ENCODE results near the gene PRRC2B. TPM values are rescaled to one million over a fixed set of nuclear protein-coding genes. Genes with fewer than 3 reads are reported as not detected.

PRRC2B gene
- total and polyA plus RNA-seq, 8 donors = 26.3 to 251 (median 71.8) TPM

DNA sequence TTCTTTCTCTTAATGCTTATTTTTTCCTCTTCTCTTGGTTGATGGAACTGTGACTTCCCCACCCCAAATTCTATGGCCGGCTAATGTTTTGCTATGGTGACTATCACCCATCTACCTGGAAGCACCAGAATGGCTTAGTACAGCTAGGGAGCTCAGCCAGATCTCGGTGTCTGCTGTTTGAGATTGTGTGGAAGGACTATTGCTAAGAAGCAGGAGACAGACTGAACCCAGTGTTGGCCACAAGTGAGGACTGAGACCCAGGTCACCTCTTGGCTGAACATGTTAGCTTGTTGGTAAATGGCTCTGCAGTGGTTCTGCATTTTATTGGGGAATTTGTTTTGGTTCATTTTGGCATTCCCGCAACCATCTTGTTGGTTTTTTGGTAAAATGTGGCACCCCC, 2.7 kb downstream of the PRRC2B start:
- TF ChIP-seq, protein P1, sequence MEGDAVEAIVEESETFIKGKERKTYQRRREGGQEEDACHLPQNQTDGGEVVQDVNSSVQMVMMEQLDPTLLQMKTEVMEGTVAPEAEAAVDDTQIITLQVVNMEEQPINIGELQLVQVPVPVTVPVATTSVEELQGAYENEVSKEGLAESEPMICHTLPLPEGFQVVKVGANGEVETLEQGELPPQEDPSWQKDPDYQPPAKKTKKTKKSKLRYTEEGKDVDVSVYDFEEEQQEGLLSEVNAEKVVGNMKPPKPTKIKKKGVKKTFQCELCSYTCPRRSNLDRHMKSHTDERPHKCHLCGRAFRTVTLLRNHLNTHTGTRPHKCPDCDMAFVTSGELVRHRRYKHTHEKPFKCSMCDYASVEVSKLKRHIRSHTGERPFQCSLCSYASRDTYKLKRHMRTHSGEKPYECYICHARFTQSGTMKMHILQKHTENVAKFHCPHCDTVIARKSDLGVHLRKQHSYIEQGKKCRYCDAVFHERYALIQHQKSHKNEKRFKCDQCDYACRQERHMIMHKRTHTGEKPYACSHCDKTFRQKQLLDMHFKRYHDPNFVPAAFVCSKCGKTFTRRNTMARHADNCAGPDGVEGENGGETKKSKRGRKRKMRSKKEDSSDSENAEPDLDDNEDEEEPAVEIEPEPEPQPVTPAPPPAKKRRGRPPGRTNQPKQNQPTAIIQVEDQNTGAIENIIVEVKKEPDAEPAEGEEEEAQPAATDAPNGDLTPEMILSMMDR (IDR thresholded peaks at IDR 0.05) = no peak
- TF ChIP-seq POLR2AphosphoS5 (IDR thresholded peaks at IDR 0.05) (no peak), POLR2A (IDR thresholded peaks at IDR 0.05) (no peak), EP300 (IDR thresholded peaks at IDR 0.05) (no peak)
- Histone ChIP-seq H3K4me3 (peak overlapping the region in 3 of 4 donors; percentile 5 to 86 (median 68)), H3K9me3 (no peaks in the 10 kb centered on the region), H3K4me1 (peaks cover 68 to 78% (median 73%) of the 10 kb centered on the region in 4 donors), H3K27ac (peak overlapping the region; percentile 58 to 99 (median 96)), H3K36me3 (no peaks in the 10 kb centered on the region), H3K27me3 (no peaks in the 10 kb centered on the region)
- no peak for DNase-seq
- intact Hi-C loops (cut with DNase I; ENCODE audit: low total_unique reads) = no loop called here
- WGBS, 5 donors = 35 to 48% (median 39%) methylated on average over 3 of the region's 3 CpGs

DNA sequence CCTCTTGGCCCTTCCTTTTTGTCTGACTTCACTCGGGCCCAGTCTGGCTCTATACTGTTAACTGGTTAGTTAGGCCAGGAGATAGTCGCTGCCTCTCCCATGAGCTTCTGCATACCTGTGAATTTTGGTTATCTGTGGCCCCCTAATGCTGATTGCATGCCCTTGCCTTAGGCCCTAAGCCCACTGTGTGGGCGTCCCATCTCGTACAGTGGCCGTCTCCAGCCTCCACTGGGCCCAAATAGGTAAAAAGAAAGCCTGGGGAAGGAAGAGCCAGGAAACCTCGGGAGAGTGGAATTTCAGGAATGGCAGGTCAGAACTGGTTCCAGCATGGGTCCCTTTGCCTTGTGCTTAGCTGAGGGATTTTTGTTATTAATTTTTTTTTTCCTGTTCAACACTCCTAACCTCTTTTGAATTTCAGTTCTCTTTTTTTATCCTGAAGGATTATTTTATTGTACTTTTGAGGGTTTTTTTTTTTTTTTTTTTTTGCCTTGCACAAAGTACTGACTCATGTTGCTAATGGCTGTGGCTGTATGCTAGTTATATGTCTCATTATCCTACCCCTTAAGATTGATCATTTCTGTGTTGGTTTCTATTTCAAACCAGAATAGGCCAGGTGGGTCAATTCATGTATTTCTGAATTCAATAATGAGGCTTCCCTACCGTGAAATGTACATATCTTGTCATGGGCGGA, 3.4 kb downstream of the PRRC2B start:
- Histone ChIP-seq H3K27ac (peak overlapping the region; percentile 58 to 99 (median 96)), H3K9me3 (no peaks in the 10 kb centered on the region), H3K4me3 (peak overlapping the region in 3 of 4 donors; percentile 5 to 86 (median 68)), H3K36me3 (no peaks in the 10 kb centered on the region), H3K27me3 (no peaks in the 10 kb centered on the region), H3K4me1 (peaks cover 74 to 84% (median 79%) of the 10 kb centered on the region in 4 donors)
- peak; percentile 47 to 76 for DNase-seq
- WGBS, 5 donors = 26 to 32% (median 29%) methylated on average over 8 of the region's 8 CpGs
- intact Hi-C loops (cut with DNase I; ENCODE audit: low total_unique reads) = no loop called here
- TF ChIP-seq EP300 (IDR thresholded peaks at IDR 0.05) = no peak

DNA sequence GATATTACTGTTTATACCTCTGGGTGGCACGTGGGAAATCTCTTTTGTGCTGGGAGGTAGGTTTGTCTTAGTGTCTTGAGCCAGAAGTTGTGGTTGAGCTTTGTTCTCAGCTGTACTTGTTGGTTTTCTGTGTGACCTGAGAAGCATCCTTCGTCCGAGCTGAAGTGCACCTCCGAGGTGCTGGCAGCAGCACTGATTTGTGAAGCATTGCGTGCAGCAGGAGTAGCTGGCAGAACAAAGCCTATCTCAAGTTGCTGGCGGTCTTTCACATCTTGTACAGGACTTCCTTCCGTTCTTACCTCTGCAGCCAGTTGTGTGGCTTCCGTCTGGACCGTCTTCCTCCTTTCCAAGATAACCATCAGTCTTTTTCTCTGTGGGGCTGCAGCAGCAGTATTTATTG, 4.3 kb downstream of the PRRC2B start:
- intact Hi-C loops (cut with DNase I; ENCODE audit: low total_unique reads) = no loop called here
- peak in 2 of 3 donors; percentile 64 to 73 for TF ChIP-seq POLR2AphosphoS5 (IDR thresholded peaks at IDR 0.05)
- no peak for TF ChIP-seq POLR2A (IDR thresholded peaks at IDR 0.05)
- H3K36me3 ChIP-seq = no peaks in the 10 kb centered on the region
- 10 to 22% (median 12%) methylated on average over 9 of the region's 9 CpGs for WGBS, 5 donors
- H3K4me1 ChIP-seq = peaks cover 77 to 88% (median 84%) of the 10 kb centered on the region in 4 donors
- H3K27ac ChIP-seq = peak overlapping the region; percentile 5 to 99 (median 96)
- DNase-seq = peak; percentile 54 to 60
- no peaks in the 10 kb centered on the region for H3K9me3 ChIP-seq
- peak overlapping the region in 3 of 4 donors; percentile 3 to 21 (median 19) for H3K4me3 ChIP-seq
- no peaks in the 10 kb centered on the region for H3K27me3 ChIP-seq

DNA sequence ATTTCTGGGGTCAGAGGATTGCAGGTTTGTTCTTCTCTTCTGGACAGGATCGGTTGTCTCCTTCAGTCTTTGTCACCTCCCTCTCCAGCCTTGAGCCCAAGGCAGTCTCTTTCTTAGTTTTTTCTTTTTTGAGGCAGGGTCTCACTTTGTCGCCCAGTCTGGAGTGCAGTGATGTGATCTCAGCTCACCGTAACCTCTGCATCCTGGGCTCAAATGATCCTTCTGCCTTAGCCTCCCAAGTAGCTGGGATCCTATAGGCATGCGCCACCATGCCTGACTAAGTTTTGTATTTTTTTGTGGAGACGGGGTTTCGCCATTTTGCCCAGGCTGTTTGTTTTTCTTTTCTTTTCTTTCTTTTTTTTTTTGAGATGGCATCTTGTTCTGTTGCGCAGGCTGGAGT, 6.1 kb downstream of the PRRC2B start:
- no peaks in the 10 kb centered on the region for H3K27me3 ChIP-seq
- DNase-seq = no peak
- peaks cover 87 to 100% (median 94%) of the 10 kb centered on the region in 4 donors for H3K4me1 ChIP-seq
- no peak overlapping the region for H3K4me3 ChIP-seq
- no peaks in the 10 kb centered on the region for H3K9me3 ChIP-seq
- TF ChIP-seq, protein P1 (IDR thresholded peaks at IDR 0.05) = no peak
- TF ChIP-seq POLR2AphosphoS5 (IDR thresholded peaks at IDR 0.05) (no peak), EP300 (IDR thresholded peaks at IDR 0.05) (no peak), POLR2A (IDR thresholded peaks at IDR 0.05) (no peak)
- no peaks in the 10 kb centered on the region for H3K36me3 ChIP-seq
- intact Hi-C loops (cut with DNase I; ENCODE audit: low total_unique reads) = no loop called here
- 84 to 87% (median 86%) methylated on average over 7 of the region's 7 CpGs for WGBS, 5 donors
- peak overlapping the region in 3 of 5 donors; percentile 9 to 99 (median 97) for H3K27ac ChIP-seq

DNA sequence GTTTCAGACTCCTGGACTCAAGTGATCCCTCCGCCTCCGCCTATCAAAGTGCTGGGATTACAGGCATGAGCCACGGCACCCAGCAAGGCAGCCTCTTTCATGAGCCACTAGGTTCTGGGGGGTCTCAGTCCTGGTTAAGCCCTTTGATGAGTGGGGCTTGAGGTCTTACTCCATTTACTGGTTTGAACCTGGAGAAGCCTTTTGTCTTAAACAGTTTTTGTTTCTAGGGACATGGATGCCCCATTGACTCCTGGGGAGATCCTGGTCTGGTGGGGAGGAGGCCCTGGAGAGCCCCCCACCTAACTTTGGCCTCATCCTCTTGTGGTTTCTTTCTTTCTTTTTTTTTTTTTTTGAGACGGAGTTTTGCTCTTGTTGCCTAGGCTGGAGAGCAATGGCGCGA, 6.7 kb downstream of the PRRC2B start:
- intact Hi-C loops (cut with DNase I; ENCODE audit: low total_unique reads) = no loop called here
- H3K27ac ChIP-seq = peak overlapping the region in 2 of 5 donors; percentile 9 to 79
- H3K27me3 ChIP-seq = no peaks in the 10 kb centered on the region
- DNase-seq = no peak
- TF ChIP-seq POLR2A (IDR thresholded peaks at IDR 0.05) = no peak
- no peak for TF ChIP-seq EP300 (IDR thresholded peaks at IDR 0.05)
- TF ChIP-seq POLR2AphosphoS5 (IDR thresholded peaks at IDR 0.05) = no peak
- no peak overlapping the region for H3K4me3 ChIP-seq
- H3K4me1 ChIP-seq = peaks cover 88 to 100% (median 94%) of the 10 kb centered on the region in 4 donors
- no peaks in the 10 kb centered on the region for H3K36me3 ChIP-seq
- WGBS, 5 donors = 85 to 93% (median 86%) methylated on average over 6 of the region's 6 CpGs
- H3K9me3 ChIP-seq = no peaks in the 10 kb centered on the region

DNA sequence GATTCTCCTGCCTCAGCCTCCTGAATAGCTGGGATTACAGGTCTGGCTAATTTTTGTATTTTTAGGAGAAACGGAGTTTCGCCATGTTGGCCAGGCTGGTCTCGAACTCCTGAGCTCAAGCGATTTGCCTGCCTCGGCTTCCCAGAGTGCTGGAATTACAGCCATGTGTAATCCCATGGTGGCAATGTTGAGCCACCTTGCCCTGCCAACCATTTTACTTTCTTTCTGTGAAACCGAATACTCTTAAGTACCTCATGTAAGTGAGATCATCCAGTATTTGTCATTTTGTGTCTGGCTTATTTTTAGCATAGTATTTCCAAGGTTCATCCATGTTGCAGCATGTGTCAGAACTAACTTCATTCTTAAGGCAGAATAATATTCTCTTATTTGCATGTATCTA, 8.2 kb downstream of the PRRC2B start:
- Histone ChIP-seq H3K27ac (peak overlapping the region in 4 of 5 donors; percentile 74 to 84 (median 80)), H3K36me3 (no peaks in the 10 kb centered on the region), H3K27me3 (no peaks in the 10 kb centered on the region), H3K9me3 (no peaks in the 10 kb centered on the region), H3K4me3 (peak overlapping the region in 1 of 4 donors; percentile 20), H3K4me1 (peaks cover 88 to 100% (median 94%) of the 10 kb centered on the region in 4 donors)
- WGBS, 5 donors = 73 to 80% (median 77%) methylated on average over 6 of the region's 6 CpGs
- intact Hi-C loops (cut with DNase I; ENCODE audit: low total_unique reads) = no loop called here
- DNase-seq = no peak
- TF ChIP-seq POLR2A (IDR thresholded peaks at IDR 0.05) (no peak), POLR2AphosphoS5 (IDR thresholded peaks at IDR 0.05) (peak in 1 of 3 donors; percentile 33), EP300 (IDR thresholded peaks at IDR 0.05) (no peak)

Data from stomach (tissue), 9 donors.